NB4 (cell line): ENCODE measurements around the gene TRAF3IP3.

Source experiments
- CTCF ChIP-seq: IDR thresholded peaks from one replicate; pipeline ENCODE4 v1.5.1; 2012; ENCODE audit warnings: low read depth, low read length
- MAX ChIP-seq: IDR thresholded peaks from 2 replicates; pipeline ENCODE4 v1.6.1; 2011; ENCODE audit warnings: low read depth, low read length
- MYC ChIP-seq: IDR thresholded peaks from 2 replicates; pipeline ENCODE4 v1.6.1; 2011; ENCODE audit warnings: low read depth, low read length
- POLR2A ChIP-seq: IDR thresholded peaks from 2 replicates; pipeline ENCODE4 v1.6.1; 2011; ENCODE audit warnings: mild to moderate bottlenecking; ENCODE audit not compliant: insufficient read length; ENCODE audit errors: extremely low read depth

GRCh38 chr1:209737118-209737505 lies 18.7 kb upstream of the TRAF3IP3 start:
- TF ChIP-seq CTCF (no peak), POLR2A (no peak), MAX (no peak), MYC (no peak)
